Pancreas (tissue), 10 donors: ENCODE measurements around the gene PMPCA. TPM values are rescaled to one million over a fixed set of nuclear protein-coding genes. Genes with fewer than 3 reads are reported as not detected.
A peak's percentile ranks its signal among the peaks of the same experiment; 100 is the strongest.

Experiments used
- ATAC-seq, 4 donors: fragments of 200-7000 bp; cut with Tn5 transposase; one replicate each; pipeline versions ENCODE4 v1.8.0 to v1.9.1; 2020; ENCODE audit warnings: mild to moderate bottlenecking in 4 of 4, moderate library complexity in 4 of 4
- DNase-seq, 6 donors: peaks; one replicate each; pipeline ENCODE4 v3.0.0-alpha.2; 2020
- FAIRE-seq: peaks from 2 replicates; lab custom pipeline; 2012; peaks lifted over from hg19 to GRCh38; lab: Jason Lieb, UNC
- H3K27ac ChIP-seq, 4 donors: fragments of 200-600 bp; sonication (generic); 1 replicate in 3 of 4; 2 replicates in 1 of 4; pipeline versions ENCODE4 v1.5.0 to v1.8.0; 2020
- H3K27me3 ChIP-seq, 4 donors: fragments of 200-600 bp; one replicate each; pipeline ENCODE4 v1.8.0; 2021
- H3K36me3 ChIP-seq, 3 donors: fragments of 200-600 bp; sonication (generic) in 1 of 3; one replicate each; pipeline versions ENCODE4 v1.5.0 to v1.8.0; 2020 to 2021
- H3K4me1 ChIP-seq, 3 donors: fragments of 200-600 bp; one replicate each; pipeline ENCODE4 v1.8.0; 2021
- H3K4me3 ChIP-seq, 4 donors: fragments of 200-600 bp; sonication (generic) in 2 of 4; one replicate each; pipeline versions ENCODE4 v1.5.0 to v1.8.0; 2020 to 2021
- H3K9me3 ChIP-seq, 4 donors: fragments of 200-600 bp; one replicate each; pipeline ENCODE4 v1.8.0; 2021
- CTCF ChIP-seq, 4 donors: fragments of 200-600 bp; sonication (generic) in 3 of 4; IDR thresholded peaks; one replicate each; pipeline versions ENCODE4 v1.5.0 to v1.8.0; 2021; ENCODE audit warnings: antibody characterized with exemption in 4 of 4
- WGBS, 2 donors: extraction: QIAGEN DNeasy Blood & Tissue Kit; methylation state at CpG; one replicate each; pipeline ENCODE4 v1.1.7; 2013; 5-methylcytosine and 5-hydroxymethylcytosine counted together
- intact Hi-C, 3 donors: fragments of 100-400 bp; cut with DNase I; formaldehyde crosslinking; loops; one replicate each; pipeline versions ENCODE4 v1.11.1 to v1.14.2; 2022
- polyA plus RNA-seq, 2 donors: library from polyadenylated mRNA; stranded (reverse); fragments of 200-250 nt; gene quantifications; one replicate each; pipeline ENCODE4 v1.2.3, GENCODE V29; 2013
- total RNA-seq, 6 donors: library from RNA; stranded (reverse); fragmentation: NEBNext Ultra II Directional in 4 of 6; extraction: Animal tissue kit (Norgen Biotek cat#: 25700) in 4 of 6; gene quantifications; one replicate each; pipeline versions ENCODE4 v1.2.1 to v1.2.4, GENCODE V29; 2021 to 2023
- donor health status: healthy with polysubstance abuse.
- donor health status: DM: no; HTN: no; CAD: no; lungs with moderate emphysema.
- donor health status: DM: no; HTN: no; CAD: no.
- donor health status: control.
- donor health status: control.
- donor health status: Bipolar disorder and iron deficiency.
- donor health status: DM: yes; HTN: yes; CAD: no.
- donor health status: DM: no; HTN: no; CAD: no.
- donor health status: DM: no; HTN: no; CAD: no.
- donor health status: DM: yes; HTN: yes; CAD: no.

Gene PMPCA
- total and polyA plus RNA-seq, 8 donors = 16.3 to 51.4 (median 19.5) TPM

- no peak for FAIRE-seq
- H3K36me3 ChIP-seq = peaks cover 19 to 90% (median 56%) of the 10 kb centered on the region in 3 donors
- 96 to 97% methylated on average over 30 of the region's 30 CpGs for WGBS, 2 donors
Observed at GRCh38 chr9:136466155-136466541, 55.7 kb downstream of the PMPCA start.

GRCh38 chr9:136467766-136468165 lies 57.3 kb downstream of the PMPCA start:
- ATAC-seq (no peak), FAIRE-seq (no peak), DNase-seq (no peak)
- TF ChIP-seq CTCF (IDR thresholded peaks at IDR 0.05) = no peak
- no peaks in the 10 kb centered on the region for H3K9me3 ChIP-seq
- intact Hi-C loops = no loop called here
- H3K27ac ChIP-seq = no peak overlapping the region
- H3K4me1 ChIP-seq = no peaks in the 10 kb centered on the region
- H3K36me3 ChIP-seq = peaks cover 19 to 89% (median 58%) of the 10 kb centered on the region in 3 donors
- no peak overlapping the region for H3K4me3 ChIP-seq
- 84 to 86% methylated on average over 15 of the region's 15 CpGs for WGBS, 2 donors
- no peaks in the 10 kb centered on the region for H3K27me3 ChIP-seq

More at GRCh38 chr9:136466155-136466541, 55.7 kb downstream of the PMPCA start:
- intact Hi-C loops = no loop called here
- no peak for DNase-seq
- ATAC-seq = no peak
- Histone ChIP-seq H3K9me3 (no peaks in the 10 kb centered on the region), H3K27me3 (no peaks in the 10 kb centered on the region), H3K27ac (no peak overlapping the region), H3K4me3 (no peak overlapping the region), H3K4me1 (no peaks in the 10 kb centered on the region)
- TF ChIP-seq CTCF (IDR thresholded peaks at IDR 0.05) = no peak

GRCh38 chr9:136470356-136470755 lies 59.9 kb downstream of the PMPCA start:
- H3K27ac ChIP-seq = no peak overlapping the region
- no peak for TF ChIP-seq CTCF (IDR thresholded peaks at IDR 0.05)
- FAIRE-seq = no peak
- WGBS, 2 donors = 85 to 88% methylated on average over 11 of the region's 11 CpGs
- ATAC-seq = no peak
- H3K9me3 ChIP-seq = no peaks in the 10 kb centered on the region
- no peak overlapping the region for H3K4me3 ChIP-seq
- intact Hi-C loops = no loop called here
- DNase-seq = no peak
- H3K4me1 ChIP-seq = no peaks in the 10 kb centered on the region
- H3K27me3 ChIP-seq = no peaks in the 10 kb centered on the region
- H3K36me3 ChIP-seq = peaks cover 17 to 87% (median 59%) of the 10 kb centered on the region in 3 donors

- H3K4me1 ChIP-seq = no peaks in the 10 kb centered on the region
- ATAC-seq (no peak), FAIRE-seq (no peak), DNase-seq (no peak)
- H3K9me3 ChIP-seq = no peaks in the 10 kb centered on the region
- H3K27ac ChIP-seq = no peak overlapping the region
- H3K36me3 ChIP-seq = peaks cover 17 to 87% (median 56%) of the 10 kb centered on the region in 3 donors
- no peak for TF ChIP-seq CTCF (IDR thresholded peaks at IDR 0.05)
- no peak overlapping the region for H3K4me3 ChIP-seq
- no peaks in the 10 kb centered on the region for H3K27me3 ChIP-seq
- whole genome bisulfite sequencing, 2 donors = 90 to 92% methylated on average over 12 of the region's 12 CpGs
- intact Hi-C loops = no loop called here
Observed at GRCh38 chr9:136470792-136471469, 60.5 kb downstream of the PMPCA start.

GRCh38 chr9:136471802-136472487 lies 61.5 kb downstream of the PMPCA start:
- WGBS, 2 donors = 90 to 96% methylated on average over 19 of the region's 19 CpGs
- no peaks in the 10 kb centered on the region for H3K9me3 ChIP-seq
- H3K4me3 ChIP-seq = no peak overlapping the region
- ATAC-seq (no peak), DNase-seq (peak in 1 of 6 donors; percentile 39), FAIRE-seq (no peak)
- no peaks in the 10 kb centered on the region for H3K27me3 ChIP-seq
- TF ChIP-seq CTCF (IDR thresholded peaks at IDR 0.05) = no peak
- H3K4me1 ChIP-seq = no peaks in the 10 kb centered on the region
- intact Hi-C loops = no loop called here
- no peak overlapping the region for H3K27ac ChIP-seq
- peaks cover 11 to 87% (median 56%) of the 10 kb centered on the region in 3 donors for H3K36me3 ChIP-seq
